WTC11 (cell line): ENCODE measurements around the gene KCNJ18.
"Not testable (repeated sequence)": the region's sequence is repeated elsewhere in the genome, so short reads cannot be mapped to it uniquely, and the experiment has no call there.

ENCODE experiments used
- CTCF ChIP-seq: fragments of 200-600 bp; IDR thresholded peaks from 2 replicates; pipeline ENCODE4 v1.8.0; 2022; ENCODE audit warnings: antibody characterized with exemption
- TF ChIP-seq, protein P1 (sequence below): sonication (generic); formaldehyde crosslinking; IDR thresholded peaks from 2 replicates; pipeline ENCODE4 v1.8.1; 2023; ENCODE audit warnings: mild to moderate bottlenecking, missing genetic modification reagents, moderate library complexity
- TF ChIP-seq, protein P2 (sequence below): sonication (generic); formaldehyde crosslinking; IDR thresholded peaks from 2 replicates; pipeline ENCODE4 v1.8.0; 2022; ENCODE audit warnings: mild to moderate bottlenecking, missing genetic modification reagents

DNA sequence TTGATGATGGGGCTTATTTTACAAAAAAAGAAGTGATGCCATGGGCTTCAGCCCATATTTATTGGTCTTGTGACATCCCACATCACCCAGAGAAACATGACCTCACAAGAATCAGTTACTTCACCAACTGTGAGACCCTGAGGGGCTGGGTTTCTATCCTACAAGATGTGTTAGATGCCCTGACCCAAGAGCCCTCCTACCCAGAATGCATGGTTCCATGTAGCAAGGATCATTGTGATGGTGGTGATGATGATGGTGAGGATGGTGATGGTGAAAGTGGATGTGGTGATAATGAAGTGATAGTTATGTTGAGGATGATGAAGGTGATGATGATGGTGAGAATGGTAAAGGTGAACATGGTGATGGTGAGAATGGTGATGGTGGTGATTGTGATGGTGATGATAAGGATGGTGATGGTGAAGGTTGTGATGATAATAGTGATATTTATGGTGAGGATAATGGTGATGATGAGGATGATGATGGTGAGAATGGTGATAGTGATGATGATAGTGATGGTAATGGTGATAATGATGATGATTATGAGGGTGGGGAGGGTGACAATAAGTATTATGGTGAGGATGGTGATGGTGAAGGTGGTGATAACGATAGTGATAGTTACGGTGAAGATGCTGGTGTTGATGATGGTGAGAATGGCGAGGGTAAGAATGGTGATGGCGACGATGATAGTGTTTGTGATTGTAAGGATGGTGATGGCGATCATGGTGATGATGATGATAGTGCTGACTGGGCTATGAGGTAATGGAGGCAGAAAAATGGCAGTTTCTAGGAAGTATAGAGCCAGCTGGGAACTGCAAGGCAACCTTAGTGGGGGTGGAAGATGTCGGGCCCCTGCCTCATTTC is 28.5 kb upstream of the KCNJ18 start:
- TF ChIP-seq CTCF = not testable (repeated sequence)
- TF ChIP-seq, protein P1, sequence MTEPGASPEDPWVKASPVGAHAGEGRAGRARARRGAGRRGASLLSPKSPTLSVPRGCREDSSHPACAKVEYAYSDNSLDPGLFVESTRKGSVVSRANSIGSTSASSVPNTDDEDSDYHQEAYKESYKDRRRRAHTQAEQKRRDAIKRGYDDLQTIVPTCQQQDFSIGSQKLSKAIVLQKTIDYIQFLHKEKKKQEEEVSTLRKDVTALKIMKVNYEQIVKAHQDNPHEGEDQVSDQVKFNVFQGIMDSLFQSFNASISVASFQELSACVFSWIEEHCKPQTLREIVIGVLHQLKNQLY = not testable (repeated sequence)
- TF ChIP-seq, protein P2, sequence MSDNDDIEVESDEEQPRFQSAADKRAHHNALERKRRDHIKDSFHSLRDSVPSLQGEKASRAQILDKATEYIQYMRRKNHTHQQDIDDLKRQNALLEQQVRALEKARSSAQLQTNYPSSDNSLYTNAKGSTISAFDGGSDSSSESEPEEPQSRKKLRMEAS (CRISPR knock-in tag) = not testable (repeated sequence)
